Activated CD4-positive, alpha-beta T cell treated with anti-CD3 and anti-CD28 coated beads, Interleukin-2, amount 10 ng/mL, durations not matched to agents 7 days and 5 days (primary cell): ENCODE data around the gene COL6A2. TPM values are rescaled to one million over a fixed set of nuclear protein-coding genes. Genes with fewer than 3 reads are reported as not detected.
"Not testable (repeated sequence)": the region's sequence is repeated elsewhere in the genome, so short reads cannot be mapped to it uniquely, and the experiment has no call there.

ENCODE experiments used
- CTCF ChIA-PET: fragments of 350-600 bp; sonication (Branson Sonifier 250); formaldehyde crosslinking; loops from one replicate; lab custom pipeline; 2021; ENCODE audit warnings: antibody characterized with exemption; lab: Charles Lee
- POLR2A ChIA-PET: fragments of 350-600 bp; sonication (Branson Sonifier 250); formaldehyde crosslinking; loops from one replicate; lab custom pipeline; 2021; ENCODE audit warnings: antibody characterized with exemption; lab: Charles Lee
- DNase-seq: peaks from one replicate; pipeline ENCODE4 v3.0.0-alpha.2; 2020
- H3K27ac Mint-ChIP-seq: one replicate; pipeline ENCODE4 v1.8.0; 2021; ENCODE audit warnings: mild to moderate bottlenecking, moderate library complexity, mixed read lengths
- H3K27me3 Mint-ChIP-seq: one replicate; pipeline ENCODE4 v1.8.0; 2021; ENCODE audit warnings: mixed read lengths
- H3K36me3 Mint-ChIP-seq: one replicate; pipeline ENCODE4 v1.8.0; 2021; ENCODE audit warnings: low read depth, mixed read lengths
- H3K4me1 Mint-ChIP-seq: one replicate; pipeline ENCODE4 v1.8.0; 2021; ENCODE audit warnings: mixed read lengths
- H3K4me3 Mint-ChIP-seq: one replicate; pipeline ENCODE4 v1.8.0; 2021; ENCODE audit warnings: mild to moderate bottlenecking, moderate library complexity, mixed read lengths
- H3K9me3 Mint-ChIP-seq: one replicate; pipeline ENCODE4 v1.8.0; 2021; ENCODE audit warnings: mixed read lengths
- total RNA-seq, 2 experiments: library from RNA; stranded (reverse); gene quantifications; one replicate each; pipeline ENCODE4 v1.2.3, GENCODE V29; 2021

Gene COL6A2
- total RNA-seq, 2 experiments from 2014 or later = 2.3 to 2.5 TPM

DNA sequence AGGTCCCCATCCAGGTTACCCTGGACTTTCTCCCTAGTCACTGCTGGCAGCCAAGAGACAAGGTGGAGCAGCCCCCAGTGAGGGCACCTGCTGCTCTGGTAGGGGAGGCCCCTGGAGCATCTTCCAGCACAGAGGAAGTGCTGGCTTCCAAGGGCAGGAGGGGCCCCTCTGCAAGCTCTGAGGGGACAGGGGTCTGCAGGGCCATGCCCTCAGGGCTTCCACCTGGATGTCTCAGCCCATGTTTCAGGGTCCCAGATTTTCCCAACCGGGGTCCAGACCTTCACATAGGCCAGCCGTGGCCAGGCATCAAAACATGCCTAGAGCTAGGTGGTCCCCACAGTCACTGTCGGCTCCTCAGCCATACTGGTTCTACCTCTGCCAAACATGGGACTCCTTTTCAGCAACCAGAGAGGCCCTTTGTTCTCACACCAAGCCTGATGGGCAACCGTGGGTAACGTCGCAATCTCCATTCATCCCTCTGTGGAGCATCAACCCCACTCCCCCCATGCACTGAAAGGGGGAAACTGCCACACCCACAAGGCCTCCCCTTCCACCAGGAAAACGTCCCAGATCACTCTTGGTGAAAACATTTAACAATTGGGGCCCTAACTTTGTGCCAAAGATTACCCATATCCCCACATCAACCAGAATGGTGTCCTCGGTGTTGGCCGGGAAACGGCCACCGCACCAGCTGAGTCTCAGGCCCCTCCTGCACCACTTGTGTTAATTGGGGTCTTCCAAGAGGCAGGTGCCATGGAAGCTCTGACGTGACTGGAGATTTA, 1.9 kb upstream of the COL6A2 start:
- Mint-ChIP-seq H3K9me3 (peaks cover 2% of the 10 kb centered on the region), H3K36me3 (no peaks in the 10 kb centered on the region), H3K27me3 (peaks cover 20% of the 10 kb centered on the region), H3K4me3 (no peak overlapping the region), H3K27ac (no peak overlapping the region), H3K4me1 (peaks cover 2% of the 10 kb centered on the region)
- CTCF ChIA-PET = no interaction called here
- peak; percentile 5 for DNase-seq
- POLR2A ChIA-PET = no interaction called here

DNA sequence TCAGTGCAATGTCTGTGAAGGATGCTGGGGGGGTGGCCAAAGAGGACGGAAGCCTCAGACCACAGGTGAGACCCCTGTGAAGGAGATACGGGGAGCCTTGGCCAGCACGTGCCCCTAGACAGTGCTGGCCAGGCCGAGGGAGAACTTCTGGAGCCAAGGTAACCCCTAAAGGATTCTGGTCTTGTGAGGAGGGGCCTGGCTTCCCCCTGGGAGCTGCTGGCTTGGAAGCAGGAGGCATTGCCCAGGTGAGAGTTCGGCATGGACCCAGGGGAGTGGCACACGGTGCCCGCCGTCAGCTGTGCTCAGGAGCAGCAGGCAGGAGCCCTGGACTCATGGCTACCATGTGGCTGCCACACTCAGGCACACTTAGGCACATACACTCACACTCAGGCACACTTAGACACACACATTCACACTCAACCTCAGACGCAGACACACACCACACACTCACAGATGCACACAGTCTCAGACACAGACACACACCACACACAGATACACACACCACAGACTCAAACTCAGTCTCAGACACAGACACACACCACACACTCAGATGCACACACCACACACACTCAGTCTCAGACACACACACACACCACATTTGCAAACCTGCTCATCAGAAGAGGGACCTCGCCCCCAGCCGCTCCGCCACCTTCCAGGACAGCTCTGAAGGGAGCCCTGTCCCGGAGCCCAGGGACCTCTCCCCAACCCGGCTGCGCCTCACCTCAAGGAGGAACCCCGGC, 1.1 kb upstream of the COL6A2 start:
- H3K4me3 Mint-ChIP-seq = no peak overlapping the region
- H3K9me3 Mint-ChIP-seq = no peaks in the 10 kb centered on the region
- ChIA-PET CTCF (no interaction called here), POLR2A (no interaction called here)
- H3K27me3 Mint-ChIP-seq = peaks cover 26% of the 10 kb centered on the region
- no peaks in the 10 kb centered on the region for H3K36me3 Mint-ChIP-seq
- no peak overlapping the region for H3K27ac Mint-ChIP-seq
- H3K4me1 Mint-ChIP-seq = peaks cover 2% of the 10 kb centered on the region
- DNase-seq = peak; percentile 4

DNA sequence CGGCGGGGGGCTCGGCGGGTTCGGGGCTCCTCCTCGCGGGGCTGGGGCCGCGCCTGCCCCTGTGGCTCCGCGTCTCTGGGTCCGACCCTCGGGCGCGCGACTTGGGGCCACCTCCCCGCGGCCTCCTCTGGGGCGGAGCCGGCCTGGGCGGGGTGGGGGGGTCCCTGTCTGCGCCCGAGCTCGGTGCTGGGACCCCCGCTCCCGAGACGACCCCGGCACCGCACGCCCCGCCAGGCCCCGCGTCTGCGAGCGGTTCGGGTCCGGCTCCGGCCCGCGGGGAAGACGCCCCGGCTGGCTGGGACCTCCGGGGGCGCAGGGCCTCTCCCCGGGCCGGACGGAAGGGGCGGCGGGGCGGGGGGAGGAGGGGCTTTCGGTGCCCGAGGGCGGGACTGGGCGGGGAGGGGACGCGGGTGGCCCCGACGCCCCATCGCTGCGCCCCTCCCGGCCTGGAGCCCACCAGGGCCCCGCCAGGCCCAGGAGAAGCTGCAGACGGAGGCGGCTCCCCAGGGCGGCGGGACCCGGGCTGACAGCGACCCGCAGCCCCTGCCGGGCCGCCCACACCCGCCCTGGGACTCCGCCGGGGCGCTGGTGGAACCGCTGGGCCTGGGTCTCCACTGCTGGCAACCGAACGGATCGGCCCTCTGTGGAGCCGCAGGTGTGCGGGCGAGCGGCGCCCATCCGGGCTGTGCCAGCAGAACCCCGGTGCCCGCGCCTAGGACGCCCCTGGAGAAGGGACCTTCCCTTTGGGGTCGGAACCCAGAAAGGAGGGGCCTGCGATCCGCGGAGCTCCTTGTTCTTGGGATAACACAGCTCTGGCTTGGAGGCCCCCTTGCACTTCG, 610 bp downstream of the COL6A2 start:
- Mint-ChIP-seq H3K4me3 (peak overlapping the region; percentile 41), H3K4me1 (peaks cover 2% of the 10 kb centered on the region), H3K27me3 (peaks cover 37% of the 10 kb centered on the region), H3K9me3 (peaks cover 6% of the 10 kb centered on the region), H3K27ac (no peak overlapping the region), H3K36me3 (peaks cover under 1% of the 10 kb centered on the region)
- POLR2A ChIA-PET = interaction anchor here (0.6 kb wide), 1 partner anchor 62 kb away, joined by 5 read pairs; no protein-coding TSS in a partner anchor
- CTCF ChIA-PET = no interaction called here
- DNase-seq = peak; percentile 5

DNA sequence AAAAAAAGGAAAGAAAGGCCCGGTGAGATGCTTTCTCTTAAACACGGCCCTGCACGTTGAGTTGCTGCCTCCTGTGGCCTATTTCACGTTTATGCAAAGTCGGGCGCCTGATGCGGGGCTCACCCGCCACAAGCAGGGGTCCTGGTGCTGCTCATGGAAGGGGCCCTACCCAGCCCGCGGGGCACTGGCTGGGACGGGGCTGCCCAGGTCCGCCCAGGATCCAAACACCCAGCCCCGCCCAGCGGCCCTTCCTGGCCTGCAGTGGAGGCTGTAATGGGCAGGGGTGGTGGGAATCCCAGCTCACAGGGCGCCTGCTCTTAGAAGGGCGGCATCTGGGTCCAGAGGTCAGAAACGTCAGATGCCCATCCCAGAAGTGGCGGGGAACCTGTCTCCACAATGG, 1.6 kb downstream of the COL6A2 start:
- Mint-ChIP-seq H3K27me3 (peaks cover 46% of the 10 kb centered on the region), H3K9me3 (peaks cover 14% of the 10 kb centered on the region), H3K4me3 (no peak overlapping the region), H3K36me3 (peaks cover 1% of the 10 kb centered on the region), H3K27ac (no peak overlapping the region), H3K4me1 (peaks cover 2% of the 10 kb centered on the region)
- ChIA-PET CTCF (no interaction called here), POLR2A (no interaction called here)
- peak; percentile 4 for DNase-seq

DNA sequence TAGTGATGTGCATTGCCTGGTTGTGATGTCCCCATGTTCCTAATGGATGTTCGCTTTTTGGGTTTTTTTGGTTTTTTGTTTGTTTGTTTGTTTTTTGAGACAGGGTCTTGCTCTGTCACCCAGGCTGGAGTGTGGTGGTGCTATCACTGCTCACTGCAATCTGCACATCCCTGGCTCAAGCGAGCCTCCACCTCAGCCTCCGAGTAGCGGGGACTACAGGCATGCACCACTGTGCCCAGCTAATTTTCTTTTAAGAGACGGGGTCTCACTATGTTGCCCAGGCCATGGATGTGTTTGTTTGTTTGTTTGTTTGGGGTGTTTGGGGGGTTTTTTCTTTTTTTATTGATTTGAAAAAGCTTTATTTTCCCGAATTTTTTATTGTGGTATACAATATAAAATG, 2.1 kb downstream of the COL6A2 start:
- Mint-ChIP-seq H3K4me1 (peaks cover 2% of the 10 kb centered on the region), H3K27me3 (peaks cover 46% of the 10 kb centered on the region), H3K9me3 (peaks cover 15% of the 10 kb centered on the region), H3K27ac (no peak overlapping the region), H3K36me3 (peaks cover 1% of the 10 kb centered on the region), H3K4me3 (no peak overlapping the region)
- ChIA-PET CTCF (interaction anchor here (1.5 kb wide), 1 partner anchor 43 kb away, joined by 5 read pairs; no protein-coding TSS in a partner anchor), POLR2A (no interaction called here)
- no peak for DNase-seq

DNA sequence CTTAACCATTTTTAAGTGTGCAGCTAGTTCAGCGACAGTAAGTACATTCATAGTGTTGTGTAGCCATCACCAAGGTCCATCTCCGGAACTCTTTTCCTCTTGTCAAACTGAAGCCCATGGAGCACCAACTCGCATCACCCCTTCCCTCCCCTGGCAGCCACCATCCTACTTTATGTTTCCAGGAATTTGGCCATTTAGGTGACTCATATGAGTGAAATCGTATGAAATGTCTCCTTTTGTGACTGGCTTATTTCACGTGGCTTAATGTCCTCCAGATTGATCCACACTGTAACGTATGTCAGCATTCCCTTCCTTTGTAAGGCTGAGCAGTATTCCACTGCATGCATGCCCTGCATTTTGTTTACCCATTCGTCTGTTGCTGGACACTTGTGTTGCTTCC, 2.5 kb downstream of the COL6A2 start:
- POLR2A ChIA-PET = no interaction called here
- Mint-ChIP-seq H3K4me1 (peaks cover 2% of the 10 kb centered on the region), H3K36me3 (peaks cover 1% of the 10 kb centered on the region), H3K27me3 (peaks cover 47% of the 10 kb centered on the region), H3K9me3 (peaks cover 15% of the 10 kb centered on the region), H3K4me3 (no peak overlapping the region), H3K27ac (no peak overlapping the region)
- DNase-seq = no peak
- CTCF ChIA-PET = interaction anchor here (1.5 kb wide), 1 partner anchor 43 kb away, joined by 5 read pairs; no protein-coding TSS in a partner anchor

DNA sequence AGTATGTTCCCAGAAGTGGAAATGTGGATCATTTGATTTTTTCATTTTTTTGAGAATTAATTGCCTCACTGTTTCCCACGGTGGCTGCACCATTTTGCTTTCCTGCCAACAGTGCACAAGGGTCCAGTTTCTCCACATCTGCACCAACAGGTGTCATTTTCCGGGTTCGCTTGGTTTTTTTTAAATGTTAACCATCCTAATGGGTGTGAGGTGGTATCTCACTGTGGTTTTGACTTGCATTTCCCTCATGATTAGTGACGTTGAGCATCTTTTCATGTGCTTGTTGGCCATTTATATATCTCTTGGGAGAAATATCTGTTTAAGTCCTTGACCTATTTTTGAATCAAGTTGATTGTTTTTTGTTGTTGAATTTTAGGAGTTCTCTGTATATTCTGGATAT, 3.0 kb downstream of the COL6A2 start:
- peaks cover 1% of the 10 kb centered on the region for H3K36me3 Mint-ChIP-seq
- H3K9me3 Mint-ChIP-seq = peaks cover 17% of the 10 kb centered on the region
- peaks cover 51% of the 10 kb centered on the region for H3K27me3 Mint-ChIP-seq
- DNase-seq = no peak
- H3K4me3 Mint-ChIP-seq = no peak overlapping the region
- ChIA-PET CTCF (interaction anchor here (1.5 kb wide), 1 partner anchor 43 kb away, joined by 5 read pairs; no protein-coding TSS in a partner anchor), POLR2A (no interaction called here)
- H3K4me1 Mint-ChIP-seq = peaks cover 2% of the 10 kb centered on the region
- no peak overlapping the region for H3K27ac Mint-ChIP-seq

DNA sequence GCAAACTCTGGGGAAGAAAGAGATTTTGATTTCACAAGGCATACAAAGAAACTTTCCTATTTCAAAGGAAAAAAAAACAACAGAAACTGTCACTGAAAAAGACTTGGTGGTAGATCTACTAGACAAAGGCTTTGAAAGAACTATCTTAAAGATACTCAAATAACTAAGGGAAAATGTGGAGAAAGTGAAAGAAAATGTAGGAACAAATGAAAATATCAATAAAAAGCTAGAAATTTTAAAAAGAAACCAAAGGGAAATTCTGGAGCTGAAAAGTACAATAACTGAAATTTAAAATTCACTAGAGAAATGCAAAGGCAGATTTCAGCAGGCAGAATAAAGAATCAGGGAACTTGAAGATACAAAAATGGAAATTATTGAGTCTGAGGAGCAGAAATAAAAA, 6.2 kb downstream of the COL6A2 start:
- Mint-ChIP-seq H3K36me3 (peaks cover 3% of the 10 kb centered on the region), H3K27ac (no peak overlapping the region), H3K27me3 (peaks cover 48% of the 10 kb centered on the region), H3K9me3 (peaks cover 34% of the 10 kb centered on the region), H3K4me1 (peaks cover under 1% of the 10 kb centered on the region), H3K4me3 (no peak overlapping the region)
- POLR2A ChIA-PET = no interaction called here
- no peak for DNase-seq
- CTCF ChIA-PET = no interaction called here

DNA sequence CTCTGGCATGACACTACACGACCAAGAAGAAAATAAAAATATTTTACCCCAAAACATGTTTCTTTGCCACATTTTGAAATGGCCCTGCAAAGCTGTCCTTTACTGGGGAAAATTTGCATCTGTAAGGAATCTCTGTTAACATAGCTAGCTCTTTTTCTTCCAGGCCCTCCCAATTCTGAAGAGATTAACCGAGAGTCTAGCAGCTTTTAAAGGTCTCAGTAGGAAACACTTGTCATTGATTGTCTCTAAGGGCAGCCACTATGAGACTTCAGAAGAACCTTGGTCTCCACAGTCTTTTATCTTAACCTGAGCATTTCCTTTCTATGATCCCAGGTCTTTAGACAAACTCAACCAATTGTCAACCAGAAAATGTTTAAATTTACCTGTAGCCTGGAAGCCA, 9.5 kb downstream of the COL6A2 start:
- H3K9me3 Mint-ChIP-seq = peaks cover 32% of the 10 kb centered on the region
- DNase-seq, H3K4me3 Mint-ChIP-seq, H3K4me1 Mint-ChIP-seq, H3K36me3 Mint-ChIP-seq, POLR2A ChIA-PET, CTCF ChIA-PET, H3K27ac Mint-ChIP-seq: not testable (repeated sequence)
- H3K27me3 Mint-ChIP-seq = peaks cover 26% of the 10 kb centered on the region

DNA sequence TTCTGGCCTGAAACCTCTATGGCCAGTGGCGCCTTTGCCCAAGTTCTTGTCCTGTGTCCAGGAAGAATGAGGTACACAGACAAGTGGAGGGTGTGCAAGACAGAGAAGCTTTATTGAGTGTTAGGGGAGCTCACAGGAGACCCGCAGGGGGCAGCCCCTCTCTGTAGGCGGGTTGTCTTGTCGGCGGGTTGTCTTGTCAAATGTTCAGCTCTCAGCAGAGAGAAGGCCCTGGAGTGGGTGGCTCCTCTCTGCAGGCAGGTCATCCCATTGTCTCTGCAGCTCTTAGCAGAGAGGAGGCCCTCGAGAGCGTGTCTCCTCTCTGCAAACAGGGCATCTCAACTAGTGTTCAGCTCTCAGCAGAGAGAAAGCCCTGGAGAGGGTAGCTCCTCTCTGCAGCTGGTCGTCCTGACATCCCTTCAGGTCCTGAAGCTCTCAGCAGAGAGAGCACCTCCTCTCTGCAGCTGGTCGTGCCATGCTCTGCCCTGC, 11.0 kb downstream of the COL6A2 start:
- Mint-ChIP-seq H3K27me3 (peaks cover 14% of the 10 kb centered on the region), H3K4me1 (no peaks in the 10 kb centered on the region), H3K27ac (no peak overlapping the region), H3K4me3 (no peak overlapping the region), H3K36me3 (peaks cover 2% of the 10 kb centered on the region), H3K9me3 (peaks cover 26% of the 10 kb centered on the region)
- POLR2A ChIA-PET = no interaction called here
- no peak for DNase-seq
- CTCF ChIA-PET = no interaction called here

DNA sequence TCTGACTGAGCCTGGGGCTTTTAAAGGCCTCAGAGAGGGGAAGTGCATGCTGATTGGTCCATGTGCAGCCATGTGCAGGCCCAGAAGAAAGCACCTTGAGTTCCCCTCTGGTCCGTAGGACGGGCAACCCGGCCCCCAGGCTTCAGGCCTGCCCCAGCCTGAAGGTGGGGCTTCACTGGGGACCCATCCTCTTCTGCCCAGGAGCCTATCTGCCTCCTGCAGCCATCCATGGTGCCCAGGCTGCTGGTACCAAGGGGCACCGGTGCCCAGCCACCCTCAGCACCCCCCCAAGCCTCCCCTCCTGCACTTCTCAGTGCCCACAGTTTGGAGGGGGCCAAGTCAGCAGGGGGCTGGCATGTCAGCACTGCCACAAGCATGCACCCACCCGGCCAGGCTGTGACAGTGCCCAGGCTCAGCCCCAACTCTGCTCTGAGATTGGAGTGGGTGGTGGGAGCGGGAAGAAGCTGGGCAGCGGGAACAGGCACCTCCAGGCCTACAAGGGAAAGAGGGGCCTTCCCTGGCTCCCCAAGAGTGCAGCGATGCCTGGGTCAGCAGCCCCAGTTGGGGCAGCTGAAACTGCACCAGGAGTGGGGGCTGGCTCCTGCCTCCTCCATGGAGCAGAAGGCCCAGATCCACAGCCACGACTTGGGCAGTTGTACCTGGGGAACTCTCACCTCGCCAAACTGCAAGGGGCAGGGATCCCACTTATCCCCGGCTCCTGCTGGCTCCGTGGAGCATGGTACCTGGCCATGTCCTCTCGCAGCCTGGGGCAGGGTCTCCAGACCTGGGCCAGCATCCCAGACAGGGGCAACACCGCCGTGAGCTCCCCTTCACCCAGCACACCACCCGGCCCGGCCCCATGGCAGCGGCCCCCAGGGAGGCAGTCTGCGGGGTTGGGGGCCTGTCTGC, 11.7 kb downstream of the COL6A2 start:
- no peaks in the 10 kb centered on the region for H3K4me1 Mint-ChIP-seq
- H3K9me3 Mint-ChIP-seq = peaks cover 20% of the 10 kb centered on the region
- H3K36me3 Mint-ChIP-seq = peaks cover 2% of the 10 kb centered on the region
- H3K4me3 Mint-ChIP-seq = no peak overlapping the region
- H3K27me3 Mint-ChIP-seq = peaks cover 8% of the 10 kb centered on the region
- POLR2A ChIA-PET = no interaction called here
- no peak for DNase-seq
- H3K27ac Mint-ChIP-seq = no peak overlapping the region
- CTCF ChIA-PET = no interaction called here
